HEK293 (cell line): ENCODE results near the gene EVL.

Experiments used
- CTCF ChIP-seq: fragments of 450-650 bp; formaldehyde crosslinking; IDR thresholded peaks from 2 replicates; pipeline ENCODE4 v1.5.1; 2016; ENCODE audit warnings: missing biosample characterization, missing genetic modification characterization
- KLF7 ChIP-seq: fragments of 450-650 bp; formaldehyde crosslinking; IDR thresholded peaks from 2 replicates; pipeline ENCODE4 v1.5.1; 2016; ENCODE audit warnings: missing biosample characterization, missing genetic modification characterization, borderline replicate concordance
- SETDB1 ChIP-seq: IDR thresholded peaks from one replicate; pipeline ENCODE4 v1.6.1; 2017; ENCODE audit warnings: mild to moderate bottlenecking, low read length, moderate library complexity, mixed read lengths; ENCODE audit not compliant: insufficient read length
- ZNF16 ChIP-seq: fragments of 450-650 bp; formaldehyde crosslinking; IDR thresholded peaks from 2 replicates; pipeline ENCODE4 v1.5.1; 2016; ENCODE audit warnings: low read depth, missing biosample characterization, missing genetic modification characterization
- ZNF266 ChIP-seq: fragments of 450-650 bp; formaldehyde crosslinking; IDR thresholded peaks from 2 replicates; pipeline ENCODE4 v1.5.1; 2016; ENCODE audit warnings: missing biosample characterization, missing genetic modification characterization, low read depth
- ZNF274 ChIP-seq, 2 experiments: fragments of 200-500 bp in 1 of 2; fragments of 450-650 bp in 1 of 2; sonication (Bioruptor generic) in 1 of 2; formaldehyde crosslinking in 1 of 2; IDR thresholded peaks; 2 replicates each; pipeline versions ENCODE4 v1.5.1 to v1.6.1; 2014 to 2016; ENCODE audit warnings: borderline replicate concordance in 1 of 2, inconsistent platforms in 1 of 2, low read length in 1 of 2, missing biosample characterization in 1 of 2, missing genetic modification characterization in 1 of 2
- ZNF292 ChIP-seq: fragments of 450-650 bp; formaldehyde crosslinking; IDR thresholded peaks from 2 replicates; pipeline ENCODE4 v1.5.1; 2016; ENCODE audit warnings: low read depth, missing biosample characterization, missing genetic modification characterization, borderline replicate concordance
- ZNF48 ChIP-seq: fragments of 450-650 bp; formaldehyde crosslinking; IDR thresholded peaks from 2 replicates; pipeline ENCODE4 v1.5.1; 2016; ENCODE audit warnings: missing biosample characterization, missing genetic modification characterization
- ZNF626 ChIP-seq: fragments of 450-650 bp; sonication (Bioruptor Pico); formaldehyde crosslinking; IDR thresholded peaks from 2 replicates; pipeline ENCODE4 v1.5.1; 2018; ENCODE audit warnings: missing biosample characterization, missing genetic modification characterization, inconsistent platforms
- ZNF660 ChIP-seq: fragments of 450-650 bp; IDR thresholded peaks from 2 replicates; pipeline ENCODE4 v1.5.1; 2018; ENCODE audit warnings: missing biosample characterization, mild to moderate bottlenecking, missing genetic modification characterization
- TF ChIP-seq, protein P1 (sequence below): sonication (generic); formaldehyde crosslinking; IDR thresholded peaks from 2 replicates; pipeline ENCODE4 v1.8.1; 2022; ENCODE audit warnings: mild to moderate bottlenecking, moderate library complexity, missing genetic modification reagents
- TF ChIP-seq, protein P2 (sequence below): fragments of 450-650 bp; formaldehyde crosslinking; IDR thresholded peaks from 2 replicates; pipeline ENCODE4 v1.5.1; 2016; ENCODE audit warnings: missing biosample characterization, missing genetic modification characterization

- TF ChIP-seq CTCF (tag by site-specific recombination) (no peak), ZNF626 (no peak), ZNF16 (tag by site-specific recombination) (no peak), ZNF274 (IDR thresholded peaks at IDR 0.05; ENCODE audit: low read length) (no peak), ZNF274 (tag by site-specific recombination; IDR thresholded peaks at IDR 0.05; ENCODE audit: borderline replicate concordance) (no peak), ZNF660 (tag by site-specific recombination) (no peak), ZNF48 (tag by site-specific recombination) (no peak), KLF7 (tag by site-specific recombination) (no peak), ZNF292 (tag by site-specific recombination) (no peak), ZNF266 (tag by site-specific recombination) (no peak), SETDB1 (no peak)
- TF ChIP-seq, protein P1, sequence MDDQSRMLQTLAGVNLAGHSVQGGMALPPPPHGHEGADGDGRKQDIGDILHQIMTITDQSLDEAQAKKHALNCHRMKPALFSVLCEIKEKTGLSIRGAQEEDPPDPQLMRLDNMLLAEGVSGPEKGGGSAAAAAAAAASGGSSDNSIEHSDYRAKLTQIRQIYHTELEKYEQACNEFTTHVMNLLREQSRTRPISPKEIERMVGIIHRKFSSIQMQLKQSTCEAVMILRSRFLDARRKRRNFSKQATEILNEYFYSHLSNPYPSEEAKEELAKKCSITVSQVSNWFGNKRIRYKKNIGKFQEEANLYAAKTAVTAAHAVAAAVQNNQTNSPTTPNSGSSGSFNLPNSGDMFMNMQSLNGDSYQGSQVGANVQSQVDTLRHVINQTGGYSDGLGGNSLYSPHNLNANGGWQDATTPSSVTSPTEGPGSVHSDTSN (CRISPR knock-in tag): no peak
- TF ChIP-seq, protein P2, sequence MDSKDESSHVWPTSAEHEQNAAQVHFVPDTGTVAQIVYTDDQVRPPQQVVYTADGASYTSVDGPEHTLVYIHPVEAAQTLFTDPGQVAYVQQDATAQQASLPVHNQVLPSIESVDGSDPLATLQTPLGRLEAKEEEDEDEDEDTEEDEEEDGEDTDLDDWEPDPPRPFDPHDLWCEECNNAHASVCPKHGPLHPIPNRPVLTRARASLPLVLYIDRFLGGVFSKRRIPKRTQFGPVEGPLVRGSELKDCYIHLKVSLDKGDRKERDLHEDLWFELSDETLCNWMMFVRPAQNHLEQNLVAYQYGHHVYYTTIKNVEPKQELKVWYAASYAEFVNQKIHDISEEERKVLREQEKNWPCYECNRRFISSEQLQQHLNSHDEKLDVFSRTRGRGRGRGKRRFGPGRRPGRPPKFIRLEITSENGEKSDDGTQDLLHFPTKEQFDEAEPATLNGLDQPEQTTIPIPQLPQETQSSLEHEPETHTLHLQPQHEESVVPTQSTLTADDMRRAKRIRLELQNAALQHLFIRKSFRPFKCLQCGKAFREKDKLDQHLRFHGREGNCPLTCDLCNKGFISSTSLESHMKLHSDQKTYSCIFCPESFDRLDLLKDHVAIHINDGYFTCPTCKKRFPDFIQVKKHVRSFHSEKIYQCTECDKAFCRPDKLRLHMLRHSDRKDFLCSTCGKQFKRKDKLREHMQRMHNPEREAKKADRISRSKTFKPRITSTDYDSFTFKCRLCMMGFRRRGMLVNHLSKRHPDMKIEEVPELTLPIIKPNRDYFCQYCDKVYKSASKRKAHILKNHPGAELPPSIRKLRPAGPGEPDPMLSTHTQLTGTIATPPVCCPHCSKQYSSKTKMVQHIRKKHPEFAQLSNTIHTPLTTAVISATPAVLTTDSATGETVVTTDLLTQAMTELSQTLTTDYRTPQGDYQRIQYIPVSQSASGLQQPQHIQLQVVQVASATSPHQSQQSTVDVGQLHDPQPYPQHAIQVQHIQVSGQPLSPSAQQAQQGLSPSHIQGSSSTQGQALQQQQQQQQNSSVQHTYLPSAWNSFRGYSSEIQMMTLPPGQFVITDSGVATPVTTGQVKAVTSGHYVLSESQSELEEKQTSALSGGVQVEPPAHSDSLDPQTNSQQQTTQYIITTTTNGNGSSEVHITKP: no peak
Measured at GRCh38 chr14:100149851-100150611, 84.8 kb downstream of the EVL start.
